ENCODE data around the gene SBNO2. TPM values are rescaled to one million over a fixed set of nuclear protein-coding genes. Genes with fewer than 3 reads are reported as not detected.

SBNO2 gene
- total RNA-seq, 1 experiment from 2014 or later: 46.3 TPM

- WGBS (ENCODE audit: extremely low coverage, insufficient read length, low lambda C conversion rate): no CpG with 5 or more reads among the region's 20 CpGs
- Histone ChIP-seq H3K4me2 (ENCODE audit: insufficient read depth, insufficient read length, low read length) (no peak overlapping the region), H2BK15ac (ENCODE audit: low read depth, low read length) (no peak overlapping the region), H3K18ac (ENCODE audit: insufficient read length, low read depth, low read length) (no peak overlapping the region), H2AK5ac (ENCODE audit: insufficient read length, low read length) (no peak overlapping the region), H3K9ac (ENCODE audit: extremely low read depth, insufficient read length, low read length) (no peak overlapping the region), H4K20me1 (ENCODE audit: control insufficient read depth, insufficient read depth, insufficient read length) (no peaks in the 10 kb centered on the region), H3K27ac (ENCODE audit: insufficient read length, low read depth, low read length) (no peak overlapping the region), H4K8ac (replicated peaks; ENCODE audit: insufficient read length, low read depth, low read length) (no peak overlapping the region), H3K23me2 (ENCODE audit: insufficient read length, low read depth, low read length, poor library complexity, severe bottlenecking) (no peaks in the 10 kb centered on the region), H4K5ac (ENCODE audit: insufficient read length, low read depth, low read length) (no peak overlapping the region), H2AFZ (ENCODE audit: low read length) (no peak overlapping the region), H4K91ac (ENCODE audit: insufficient read length, low read depth, low read length) (no peak overlapping the region), H2BK12ac (ENCODE audit: insufficient read length, low read depth, low read length) (no peak overlapping the region), H3K23ac (ENCODE audit: insufficient read length, low read depth, low read length) (no peak overlapping the region), H3K27me3 (ENCODE audit: insufficient read depth, low read length) (no peaks in the 10 kb centered on the region), H3K14ac (ENCODE audit: insufficient read depth, low read length) (no peak overlapping the region), H2BK20ac (ENCODE audit: low read depth, low read length, poor library complexity, severe bottlenecking) (no peak overlapping the region), H3T11ph (ENCODE audit: low read length) (no peak overlapping the region), H2BK120ac (ENCODE audit: low read depth, low read length, poor library complexity, severe bottlenecking) (no peak overlapping the region), H3K9me3 (ENCODE audit: control insufficient read depth, low read depth, low read length) (no peaks in the 10 kb centered on the region), H3K4ac (ENCODE audit: low read depth, low read length) (no peak overlapping the region), H3K56ac (ENCODE audit: insufficient read length, low read depth, low read length) (no peak overlapping the region), H3K79me1 (ENCODE audit: insufficient read depth, low read depth, low read length, poor library complexity, severe bottlenecking) (peaks cover 8% of the 10 kb centered on the region), H3K79me2 (ENCODE audit: insufficient read depth, low read length) (no peaks in the 10 kb centered on the region; the same call in 1 of the 2 replicates), H3K4me1 (ENCODE audit: insufficient read depth, low read length) (no peaks in the 10 kb centered on the region), H2BK5ac (ENCODE audit: insufficient read length, low read length) (no peak overlapping the region)
- Mint-ChIP-seq H3K27me3 (ENCODE audit: low read depth) (no peaks in the 10 kb centered on the region; the same call in 1 of the 2 replicates), H3K27ac (no peak overlapping the region), H3K4me3 (no peak overlapping the region), H3K4me1 (peaks cover 11 to 15% of the 10 kb centered on the region in 2 experiments), H3K36me3 (ENCODE audit: insufficient read depth in 1 of 3, low read depth in 3 of 3) (peaks cover 0 to 4% (median 1%) of the 10 kb centered on the region in 3 experiments; a peak in 3 of 7 replicates), H3K9me3 (no peaks in the 10 kb centered on the region)
- TF ChIP-seq CTCF (conservative IDR thresholded peaks at IDR 0.05): no peak
- DNase-seq: no peak
These were observed 10.0 kb downstream of the SBNO2 start for GRCh38 chr19:1163934-1164683.
